ENCODE measurements around the gene TBK1.

Gene TBK1

DNA sequence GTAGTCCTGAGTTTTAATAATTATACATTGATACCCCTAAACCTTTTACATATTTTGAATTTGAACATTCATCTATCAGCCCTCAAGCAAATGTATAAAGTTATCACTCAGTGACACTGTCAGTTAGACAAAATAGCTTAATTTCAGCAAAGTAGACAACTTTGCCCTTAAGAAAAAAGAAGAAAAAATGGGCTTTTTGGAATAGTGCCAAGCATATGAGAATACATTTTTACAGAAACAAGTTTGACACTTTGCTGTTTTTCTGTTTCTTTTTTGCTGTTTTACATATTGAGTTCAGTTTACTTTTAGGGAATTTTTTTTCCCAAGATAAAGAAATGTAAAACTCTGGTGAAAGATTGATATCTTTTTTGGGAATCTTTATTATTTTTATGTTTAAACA is 14.3 kb downstream of the TBK1 start:
- no peaks in the 10 kb centered on the region for H3K4me1 ChIP-seq (ENCODE audit: insufficient read depth, low read length)
- H3K27me3 ChIP-seq (ENCODE audit: insufficient read depth, low read length, poor library complexity), result no peaks in the 10 kb centered on the region
- H3K9ac ChIP-seq (ENCODE audit: low read depth, low read length), result no peak overlapping the region
- H3K9me3 ChIP-seq (ENCODE audit: insufficient read depth, low read length, severe bottlenecking), result no peaks in the 10 kb centered on the region
- TF ChIP-seq, protein P1, sequence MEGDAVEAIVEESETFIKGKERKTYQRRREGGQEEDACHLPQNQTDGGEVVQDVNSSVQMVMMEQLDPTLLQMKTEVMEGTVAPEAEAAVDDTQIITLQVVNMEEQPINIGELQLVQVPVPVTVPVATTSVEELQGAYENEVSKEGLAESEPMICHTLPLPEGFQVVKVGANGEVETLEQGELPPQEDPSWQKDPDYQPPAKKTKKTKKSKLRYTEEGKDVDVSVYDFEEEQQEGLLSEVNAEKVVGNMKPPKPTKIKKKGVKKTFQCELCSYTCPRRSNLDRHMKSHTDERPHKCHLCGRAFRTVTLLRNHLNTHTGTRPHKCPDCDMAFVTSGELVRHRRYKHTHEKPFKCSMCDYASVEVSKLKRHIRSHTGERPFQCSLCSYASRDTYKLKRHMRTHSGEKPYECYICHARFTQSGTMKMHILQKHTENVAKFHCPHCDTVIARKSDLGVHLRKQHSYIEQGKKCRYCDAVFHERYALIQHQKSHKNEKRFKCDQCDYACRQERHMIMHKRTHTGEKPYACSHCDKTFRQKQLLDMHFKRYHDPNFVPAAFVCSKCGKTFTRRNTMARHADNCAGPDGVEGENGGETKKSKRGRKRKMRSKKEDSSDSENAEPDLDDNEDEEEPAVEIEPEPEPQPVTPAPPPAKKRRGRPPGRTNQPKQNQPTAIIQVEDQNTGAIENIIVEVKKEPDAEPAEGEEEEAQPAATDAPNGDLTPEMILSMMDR (IDR thresholded peaks at IDR 0.05; ENCODE audit: borderline replicate concordance, extremely low read depth, low read length, poor library complexity, severe bottlenecking), result no peak
- no peak for TF ChIP-seq EZH2 (IDR thresholded peaks at IDR 0.05; ENCODE audit: borderline replicate concordance, low read depth, low read length, severe bottlenecking)
- H4K20me1 ChIP-seq (ENCODE audit: insufficient read depth, low read length), result no peaks in the 10 kb centered on the region
- H3K27ac ChIP-seq (ENCODE audit: low read length), result no peak overlapping the region
- ATAC-seq (ENCODE audit: insufficient read depth, low read depth), result no peak
- H3K79me2 ChIP-seq (ENCODE audit: insufficient read depth, low read length), result peaks cover 12% of the 10 kb centered on the region
- no peak overlapping the region for H2AFZ ChIP-seq (ENCODE audit: low read depth, low read length)
- no peak overlapping the region for H3K4me2 ChIP-seq (ENCODE audit: insufficient read depth, low read length)
- no peak overlapping the region for H3K4me3 ChIP-seq (ENCODE audit: low read depth in 1 of 2, low read length in 2 of 2)
- H3K36me3 ChIP-seq (ENCODE audit: insufficient read depth, low read length), result peaks cover 71% of the 10 kb centered on the region
- no peak for DNase-seq

DNA sequence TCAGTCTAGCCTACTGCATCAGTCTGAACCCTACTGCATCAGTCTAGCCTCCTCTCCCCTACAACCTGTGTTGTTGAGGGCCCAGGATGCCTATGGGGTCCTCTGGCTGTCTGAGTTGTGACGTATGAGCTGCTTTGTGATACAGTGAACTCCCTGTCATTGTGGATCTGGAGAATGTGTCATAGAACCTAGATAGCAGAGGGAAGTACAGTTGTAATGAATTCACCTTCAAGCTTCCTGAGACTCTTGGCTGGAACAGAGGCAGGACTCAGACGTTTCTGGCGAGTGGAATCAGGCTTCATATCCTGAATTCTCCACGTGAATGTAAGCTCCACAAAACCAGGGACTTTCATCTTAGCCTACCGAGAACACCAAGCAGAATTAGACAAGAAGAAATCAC is 17.0 kb downstream of the TBK1 start:
- H3K9ac ChIP-seq (ENCODE audit: low read depth, low read length), result no peak overlapping the region
- H3K4me3 ChIP-seq (ENCODE audit: low read depth in 1 of 2, low read length in 2 of 2), result no peak overlapping the region
- DNase-seq, result no peak
- no peaks in the 10 kb centered on the region for H3K27me3 ChIP-seq (ENCODE audit: insufficient read depth, low read length, poor library complexity)
- TF ChIP-seq EZH2 (IDR thresholded peaks at IDR 0.05; ENCODE audit: borderline replicate concordance, low read depth, low read length, severe bottlenecking), result no peak
- TF ChIP-seq, protein P1 (IDR thresholded peaks at IDR 0.05; ENCODE audit: borderline replicate concordance, extremely low read depth, low read length, poor library complexity, severe bottlenecking), result no peak
- H3K27ac ChIP-seq (ENCODE audit: low read length), result no peak overlapping the region
- peaks cover 82% of the 10 kb centered on the region for H3K36me3 ChIP-seq (ENCODE audit: insufficient read depth, low read length)
- ATAC-seq (ENCODE audit: insufficient read depth, low read depth), result no peak
- H3K9me3 ChIP-seq (ENCODE audit: insufficient read depth, low read length, severe bottlenecking), result no peaks in the 10 kb centered on the region
- no peak overlapping the region for H2AFZ ChIP-seq (ENCODE audit: low read depth, low read length)
- no peak overlapping the region for H3K4me2 ChIP-seq (ENCODE audit: insufficient read depth, low read length)
- H3K79me2 ChIP-seq (ENCODE audit: insufficient read depth, low read length), result no peaks in the 10 kb centered on the region
- no peaks in the 10 kb centered on the region for H3K4me1 ChIP-seq (ENCODE audit: insufficient read depth, low read length)
- H4K20me1 ChIP-seq (ENCODE audit: insufficient read depth, low read length), result no peaks in the 10 kb centered on the region

DNA sequence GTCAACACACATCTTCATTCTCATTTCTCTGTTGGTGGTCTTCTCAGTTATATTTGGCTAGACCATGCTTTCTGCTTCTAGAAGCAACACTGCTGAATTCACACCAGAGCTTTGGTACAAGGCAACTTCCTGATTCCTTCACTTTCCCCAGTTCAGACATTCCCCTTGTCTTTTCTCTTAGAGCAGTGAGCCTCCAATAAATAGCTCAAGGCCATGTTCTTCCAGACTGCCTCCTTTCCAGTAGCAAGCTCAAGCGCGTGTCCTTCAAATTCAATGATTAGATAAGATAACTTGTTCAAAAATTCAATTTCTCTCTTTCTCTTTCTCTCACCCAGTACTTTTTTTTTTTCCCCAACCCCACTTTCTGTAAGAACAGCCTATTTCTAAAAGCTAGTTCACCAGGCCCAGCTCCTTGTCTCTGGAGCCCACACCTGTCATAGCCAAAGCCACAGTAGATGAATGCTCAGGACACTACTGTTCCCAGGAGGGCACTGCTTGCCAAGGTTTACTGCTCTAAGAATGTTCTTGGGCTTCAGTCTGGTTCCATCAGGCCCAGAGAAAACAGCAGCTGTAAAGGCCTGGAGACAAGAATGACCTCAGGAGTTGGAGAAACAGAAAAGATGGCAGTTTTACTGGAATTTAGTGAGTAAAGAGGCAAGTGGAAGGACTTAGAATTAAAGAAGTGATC is 17.7 kb downstream of the TBK1 start:
- Histone ChIP-seq H3K27me3 (ENCODE audit: insufficient read depth, low read length, poor library complexity) (no peaks in the 10 kb centered on the region), H3K9me3 (ENCODE audit: insufficient read depth, low read length, severe bottlenecking) (no peaks in the 10 kb centered on the region), H3K4me2 (ENCODE audit: insufficient read depth, low read length) (no peak overlapping the region), H3K79me2 (ENCODE audit: insufficient read depth, low read length) (no peaks in the 10 kb centered on the region), H3K4me3 (ENCODE audit: low read depth in 1 of 2, low read length in 2 of 2) (no peak overlapping the region), H3K27ac (ENCODE audit: low read length) (no peak overlapping the region), H3K4me1 (ENCODE audit: insufficient read depth, low read length) (no peaks in the 10 kb centered on the region), H4K20me1 (ENCODE audit: insufficient read depth, low read length) (no peaks in the 10 kb centered on the region), H3K9ac (ENCODE audit: low read depth, low read length) (no peak overlapping the region), H2AFZ (ENCODE audit: low read depth, low read length) (no peak overlapping the region), H3K36me3 (ENCODE audit: insufficient read depth, low read length) (peaks cover 83% of the 10 kb centered on the region)
- ATAC-seq (ENCODE audit: insufficient read depth, low read depth) (no peak), DNase-seq (no peak)
- TF ChIP-seq, protein P1 (IDR thresholded peaks at IDR 0.05; ENCODE audit: borderline replicate concordance, extremely low read depth, low read length, poor library complexity, severe bottlenecking), result no peak
- TF ChIP-seq EZH2 (IDR thresholded peaks at IDR 0.05; ENCODE audit: borderline replicate concordance, low read depth, low read length, severe bottlenecking), result no peak
